Neural cell (in vitro differentiated cells): ENCODE data around the gene GRHL1. TPM values are rescaled to one million over a fixed set of nuclear protein-coding genes. Genes with fewer than 3 reads are reported as not detected.

Source experiments
- H2AFZ ChIP-seq: fragments of 200-600, 300-800 bp; sonication (generic), shearing (Covaris generic); 2 replicates; pipeline ENCODE4 v1.6.0; 2014; ENCODE audit warnings: low read depth, mild to moderate bottlenecking, antibody characterized with exemption, low read length, moderate library complexity
- H3F3A ChIP-seq: fragments of 200-600 bp; shearing (Covaris generic); 2 replicates; pipeline ENCODE4 v1.6.1; 2016; ENCODE audit warnings: mild to moderate bottlenecking, moderate library complexity, mixed read lengths, antibody characterized with exemption, low read length; ENCODE audit not compliant: insufficient read depth, poor library complexity, severe bottlenecking
- H3K27ac ChIP-seq: fragments of 200-600, 300-800 bp; sonication (generic), shearing (Covaris generic); 2 replicates; pipeline ENCODE4 v1.5.1; 2014; ENCODE audit warnings: mild to moderate bottlenecking, low read length, moderate library complexity
- H3K27me3 ChIP-seq: fragments of 300-800, 200-600 bp; sonication (generic), shearing (Covaris generic); 2 replicates; pipeline ENCODE4 v1.6.0; 2014; ENCODE audit warnings: mild to moderate bottlenecking, low read depth, low read length, moderate library complexity; ENCODE audit not compliant: insufficient read depth
- H3K36me3 ChIP-seq: fragments of 300-800, 200-600 bp; sonication (generic), shearing (Covaris generic); 2 replicates; pipeline ENCODE4 v1.5.1; 2014; ENCODE audit warnings: mild to moderate bottlenecking, antibody characterized with exemption, low read length, moderate library complexity; ENCODE audit not compliant: insufficient read depth
- H3K4me2 ChIP-seq: fragments of 300-800, 200-600 bp; sonication (generic), shearing (Covaris generic); 2 replicates; pipeline ENCODE4 v1.6.0; 2014; ENCODE audit warnings: mild to moderate bottlenecking, low read length
- H3K4me3 ChIP-seq: fragments of 300-800, 200-600 bp; sonication (generic), shearing (Covaris generic); 2 replicates; pipeline ENCODE4 v1.5.1; 2014; ENCODE audit warnings: mild to moderate bottlenecking, low read length, moderate library complexity
- H3K79me2 ChIP-seq: fragments of 200-600 bp; shearing (Covaris generic); replicated peaks from 2 replicates; pipeline ENCODE4 v1.6.0; 2014; ENCODE audit warnings: mild to moderate bottlenecking, low read length, moderate library complexity; ENCODE audit not compliant: insufficient read depth
- H3K9ac ChIP-seq: fragments of 300-800, 200-600 bp; sonication (generic), shearing (Covaris generic); 2 replicates; pipeline ENCODE4 v1.6.1; 2016; ENCODE audit warnings: mild to moderate bottlenecking, low read length, mixed read lengths
- H3K9me2 ChIP-seq: fragments of 200-600 bp; shearing (Covaris generic); 2 replicates; pipeline ENCODE4 v1.6.1; 2016; ENCODE audit warnings: mild to moderate bottlenecking, low read length, mixed read lengths; ENCODE audit not compliant: insufficient read depth
- H3K9me3 ChIP-seq: fragments of 200-600, 300-800 bp; sonication (generic), shearing (Covaris generic); 2 replicates; pipeline ENCODE4 v1.6.1; 2016; ENCODE audit warnings: mild to moderate bottlenecking, mixed run types, low read length, moderate library complexity, mixed read lengths
- H4K20me1 ChIP-seq: fragments of 200-600 bp; shearing (Covaris generic); 2 replicates; pipeline ENCODE4 v1.6.1; 2016; ENCODE audit warnings: mild to moderate bottlenecking, mixed run types; ENCODE audit not compliant: insufficient read depth
- EP300 ChIP-seq: fragments of 450-650 bp; conservative IDR thresholded peaks from 2 replicates; pipeline ENCODE4 v1.6.1; 2014; ENCODE audit warnings: antibody characterized with exemption, mild to moderate bottlenecking, moderate library complexity; ENCODE audit not compliant: poor library complexity, severe bottlenecking
- EZH2 ChIP-seq: fragments of 200-600, 300-800 bp; shearing (Covaris generic), sonication (generic); IDR thresholded peaks from 2 replicates; pipeline ENCODE4 v1.6.1; 2014; ENCODE audit warnings: antibody characterized with exemption, low read length, borderline replicate concordance, mild to moderate bottlenecking; ENCODE audit not compliant: insufficient read depth, poor library complexity, severe bottlenecking
- MXI1 ChIP-seq: fragments of 450-650 bp; conservative IDR thresholded peaks from 2 replicates; pipeline ENCODE4 v1.6.1; 2014; ENCODE audit warnings: antibody characterized with exemption, mild to moderate bottlenecking; ENCODE audit not compliant: poor library complexity, severe bottlenecking
- POLR2AphosphoS5 ChIP-seq: IDR thresholded peaks from 2 replicates; pipeline ENCODE4 v1.6.1; 2012
- RAD21 ChIP-seq: fragments of 450-650 bp; conservative IDR thresholded peaks from 2 replicates; pipeline ENCODE4 v1.6.1; 2014; ENCODE audit warnings: antibody characterized with exemption, mild to moderate bottlenecking, moderate library complexity
- SMC3 ChIP-seq: fragments of 450-650 bp; conservative IDR thresholded peaks from 2 replicates; pipeline ENCODE4 v1.6.1; 2014; ENCODE audit warnings: antibody characterized with exemption, mild to moderate bottlenecking, moderate library complexity; ENCODE audit not compliant: poor library complexity
- TAF1 ChIP-seq: IDR thresholded peaks from 2 replicates; pipeline ENCODE4 v1.6.1; 2012; ENCODE audit warnings: low read depth
- polyA plus RNA-seq: library from polyadenylated mRNA; depleted of rRNA; stranded (reverse); fragments of >200 nt; gene quantifications from 2 replicates; pipeline ENCODE4 v1.2.3, GENCODE V29; 2014
- TF ChIP-seq, protein P1 (sequence below): IDR thresholded peaks from 2 replicates; pipeline ENCODE4 v1.6.1; 2012; ENCODE audit warnings: borderline replicate concordance
- TF ChIP-seq, protein P2 (sequence below): fragments of 450-650 bp; IDR thresholded peaks from 2 replicates; pipeline ENCODE4 v1.5.1; 2014; ENCODE audit warnings: antibody characterized with exemption, mild to moderate bottlenecking, moderate library complexity; ENCODE audit not compliant: poor library complexity, severe bottlenecking

Gene GRHL1
- polyA plus RNA-seq, 1 donor from 2014 or later: 26.3 TPM

DNA sequence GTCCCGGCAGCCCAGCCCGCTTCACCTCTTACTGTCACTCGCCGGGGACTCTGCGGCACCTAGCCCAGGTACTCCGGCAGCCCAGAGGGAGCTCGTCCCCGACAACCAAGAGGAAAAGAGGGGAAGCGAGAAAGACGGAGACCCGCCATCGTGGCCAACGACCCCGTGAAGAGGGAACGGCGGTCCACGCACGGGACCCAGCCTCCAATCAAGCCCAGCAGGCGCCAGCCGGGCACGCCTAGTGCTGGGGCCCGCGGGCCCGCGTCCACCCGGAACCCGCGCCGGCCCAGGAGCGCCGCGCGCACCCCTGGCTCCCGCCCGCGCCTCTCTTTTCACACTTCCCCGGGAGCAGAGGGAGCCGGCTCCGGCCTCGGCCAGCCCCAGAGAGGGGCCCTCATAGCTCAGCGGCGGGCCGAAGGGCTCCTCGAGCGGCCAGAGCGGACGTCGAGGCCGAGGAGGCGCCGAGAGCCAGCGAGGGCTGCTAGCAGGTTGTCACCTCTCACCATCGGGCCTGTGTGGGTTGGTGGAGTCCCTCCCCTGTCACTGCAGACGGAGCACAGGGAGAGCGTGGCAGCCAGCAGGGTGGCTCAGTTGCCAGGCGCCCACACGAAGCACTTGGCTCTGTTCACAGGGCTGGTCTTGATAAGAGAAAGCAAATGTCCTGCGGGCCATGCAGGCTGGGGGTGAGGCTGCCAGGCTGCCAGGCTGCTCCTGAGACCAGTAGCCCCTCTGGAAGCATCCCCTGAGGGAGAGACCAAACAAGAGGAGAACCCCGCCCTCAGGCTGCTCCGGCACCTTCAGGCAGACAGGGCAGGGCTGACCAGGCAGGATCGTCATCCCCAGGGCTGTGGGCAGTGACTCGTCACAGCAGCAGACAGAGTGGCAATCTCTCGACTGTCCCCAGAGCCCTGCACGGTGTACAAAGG lies 55.0 kb downstream of the GRHL1 start:
- Histone ChIP-seq H3K9ac (no peak overlapping the region), H3K27me3 (no peaks in the 10 kb centered on the region), H3K4me3 (no peak overlapping the region), H3F3A (no peaks in the 10 kb centered on the region), H2AFZ (no peak overlapping the region), H3K9me3 (no peaks in the 10 kb centered on the region), H4K20me1 (no peaks in the 10 kb centered on the region), H3K79me2 (no peaks in the 10 kb centered on the region), H3K4me2 (no peak overlapping the region), H3K27ac (no peak overlapping the region), H3K36me3 (no peaks in the 10 kb centered on the region), H3K9me2 (no peaks in the 10 kb centered on the region)
- TF ChIP-seq TAF1 (no peak), SMC3 (no peak), EP300 (no peak), EZH2 (no peak), RAD21 (no peak), MXI1 (no peak), POLR2AphosphoS5 (no peak)
- TF ChIP-seq, protein P1, sequence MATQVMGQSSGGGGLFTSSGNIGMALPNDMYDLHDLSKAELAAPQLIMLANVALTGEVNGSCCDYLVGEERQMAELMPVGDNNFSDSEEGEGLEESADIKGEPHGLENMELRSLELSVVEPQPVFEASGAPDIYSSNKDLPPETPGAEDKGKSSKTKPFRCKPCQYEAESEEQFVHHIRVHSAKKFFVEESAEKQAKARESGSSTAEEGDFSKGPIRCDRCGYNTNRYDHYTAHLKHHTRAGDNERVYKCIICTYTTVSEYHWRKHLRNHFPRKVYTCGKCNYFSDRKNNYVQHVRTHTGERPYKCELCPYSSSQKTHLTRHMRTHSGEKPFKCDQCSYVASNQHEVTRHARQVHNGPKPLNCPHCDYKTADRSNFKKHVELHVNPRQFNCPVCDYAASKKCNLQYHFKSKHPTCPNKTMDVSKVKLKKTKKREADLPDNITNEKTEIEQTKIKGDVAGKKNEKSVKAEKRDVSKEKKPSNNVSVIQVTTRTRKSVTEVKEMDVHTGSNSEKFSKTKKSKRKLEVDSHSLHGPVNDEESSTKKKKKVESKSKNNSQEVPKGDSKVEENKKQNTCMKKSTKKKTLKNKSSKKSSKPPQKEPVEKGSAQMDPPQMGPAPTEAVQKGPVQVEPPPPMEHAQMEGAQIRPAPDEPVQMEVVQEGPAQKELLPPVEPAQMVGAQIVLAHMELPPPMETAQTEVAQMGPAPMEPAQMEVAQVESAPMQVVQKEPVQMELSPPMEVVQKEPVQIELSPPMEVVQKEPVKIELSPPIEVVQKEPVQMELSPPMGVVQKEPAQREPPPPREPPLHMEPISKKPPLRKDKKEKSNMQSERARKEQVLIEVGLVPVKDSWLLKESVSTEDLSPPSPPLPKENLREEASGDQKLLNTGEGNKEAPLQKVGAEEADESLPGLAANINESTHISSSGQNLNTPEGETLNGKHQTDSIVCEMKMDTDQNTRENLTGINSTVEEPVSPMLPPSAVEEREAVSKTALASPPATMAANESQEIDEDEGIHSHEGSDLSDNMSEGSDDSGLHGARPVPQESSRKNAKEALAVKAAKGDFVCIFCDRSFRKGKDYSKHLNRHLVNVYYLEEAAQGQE: no peak
- TF ChIP-seq, protein P2, sequence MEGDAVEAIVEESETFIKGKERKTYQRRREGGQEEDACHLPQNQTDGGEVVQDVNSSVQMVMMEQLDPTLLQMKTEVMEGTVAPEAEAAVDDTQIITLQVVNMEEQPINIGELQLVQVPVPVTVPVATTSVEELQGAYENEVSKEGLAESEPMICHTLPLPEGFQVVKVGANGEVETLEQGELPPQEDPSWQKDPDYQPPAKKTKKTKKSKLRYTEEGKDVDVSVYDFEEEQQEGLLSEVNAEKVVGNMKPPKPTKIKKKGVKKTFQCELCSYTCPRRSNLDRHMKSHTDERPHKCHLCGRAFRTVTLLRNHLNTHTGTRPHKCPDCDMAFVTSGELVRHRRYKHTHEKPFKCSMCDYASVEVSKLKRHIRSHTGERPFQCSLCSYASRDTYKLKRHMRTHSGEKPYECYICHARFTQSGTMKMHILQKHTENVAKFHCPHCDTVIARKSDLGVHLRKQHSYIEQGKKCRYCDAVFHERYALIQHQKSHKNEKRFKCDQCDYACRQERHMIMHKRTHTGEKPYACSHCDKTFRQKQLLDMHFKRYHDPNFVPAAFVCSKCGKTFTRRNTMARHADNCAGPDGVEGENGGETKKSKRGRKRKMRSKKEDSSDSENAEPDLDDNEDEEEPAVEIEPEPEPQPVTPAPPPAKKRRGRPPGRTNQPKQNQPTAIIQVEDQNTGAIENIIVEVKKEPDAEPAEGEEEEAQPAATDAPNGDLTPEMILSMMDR: no peak

DNA sequence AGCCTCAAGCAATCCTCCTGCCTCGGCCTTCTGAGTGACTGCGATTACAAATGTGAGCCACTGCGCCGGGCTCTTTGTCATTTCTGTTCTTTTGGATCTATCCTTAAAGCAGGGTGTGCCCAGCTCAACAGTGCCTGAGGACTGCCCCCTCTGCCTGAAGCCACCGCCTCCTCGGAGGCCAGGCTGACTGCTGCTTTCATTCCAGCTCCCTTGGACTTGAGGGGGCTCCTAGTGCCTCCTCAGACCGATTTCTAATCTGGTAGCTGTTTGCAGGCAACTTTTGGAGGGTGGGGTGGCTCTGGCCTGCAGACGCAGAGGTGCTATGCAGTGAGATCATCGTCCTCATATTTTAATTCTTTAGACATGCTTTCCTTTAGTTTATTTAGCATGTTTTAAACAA lies 55.9 kb downstream of the GRHL1 start:
- H4K20me1 ChIP-seq: no peaks in the 10 kb centered on the region
- H3K9me2 ChIP-seq: no peaks in the 10 kb centered on the region
- no peak overlapping the region for H3K4me2 ChIP-seq
- no peaks in the 10 kb centered on the region for H3K36me3 ChIP-seq
- H3K9ac ChIP-seq: no peak overlapping the region
- TF ChIP-seq EZH2: no peak
- no peak for TF ChIP-seq EP300
- TF ChIP-seq SMC3: no peak
- TF ChIP-seq, protein P2: no peak
- no peak for TF ChIP-seq MXI1
- no peak for TF ChIP-seq RAD21
- TF ChIP-seq, protein P1: no peak
- no peak for TF ChIP-seq POLR2AphosphoS5
- no peak overlapping the region for H2AFZ ChIP-seq
- H3K4me3 ChIP-seq: no peak overlapping the region
- no peak overlapping the region for H3K27ac ChIP-seq
- H3K79me2 ChIP-seq: no peaks in the 10 kb centered on the region
- no peaks in the 10 kb centered on the region for H3K9me3 ChIP-seq
- no peaks in the 10 kb centered on the region for H3K27me3 ChIP-seq
- no peaks in the 10 kb centered on the region for H3F3A ChIP-seq
